ENCODE data around the gene SLC24A3. TPM values are rescaled to one million over a fixed set of nuclear protein-coding genes. Genes with fewer than 3 reads are reported as not detected.

The SLC24A3 gene
- total RNA-seq, 3 donors from 2014 or later, result 4.9 to 12.3 (median 5.9) TPM

DNA sequence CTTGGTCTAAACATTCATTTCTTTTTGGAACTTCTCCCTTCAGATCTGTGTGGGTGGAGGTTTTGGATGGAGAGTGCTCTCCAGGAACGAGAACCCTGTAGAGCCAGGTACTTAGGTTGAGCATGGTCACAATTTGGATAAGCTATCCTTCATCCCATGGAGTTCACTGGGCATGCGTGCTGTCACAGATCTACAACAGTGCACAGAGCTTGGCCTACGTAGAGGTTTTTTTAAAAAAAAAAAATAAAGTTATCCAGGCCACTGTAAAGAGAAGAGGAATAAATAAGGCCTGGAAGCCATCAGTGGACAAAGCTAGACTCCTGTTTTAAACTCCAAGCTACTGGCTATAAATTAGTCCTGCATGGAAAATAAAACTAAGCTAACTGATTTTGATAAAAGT, 165.6 kb downstream of the SLC24A3 start:
- TF ChIP-seq POLR2A (IDR thresholded peaks at IDR 0.05) (no peak), POLR2AphosphoS5 (IDR thresholded peaks at IDR 0.05) (no peak)
- TF ChIP-seq, protein P1, sequence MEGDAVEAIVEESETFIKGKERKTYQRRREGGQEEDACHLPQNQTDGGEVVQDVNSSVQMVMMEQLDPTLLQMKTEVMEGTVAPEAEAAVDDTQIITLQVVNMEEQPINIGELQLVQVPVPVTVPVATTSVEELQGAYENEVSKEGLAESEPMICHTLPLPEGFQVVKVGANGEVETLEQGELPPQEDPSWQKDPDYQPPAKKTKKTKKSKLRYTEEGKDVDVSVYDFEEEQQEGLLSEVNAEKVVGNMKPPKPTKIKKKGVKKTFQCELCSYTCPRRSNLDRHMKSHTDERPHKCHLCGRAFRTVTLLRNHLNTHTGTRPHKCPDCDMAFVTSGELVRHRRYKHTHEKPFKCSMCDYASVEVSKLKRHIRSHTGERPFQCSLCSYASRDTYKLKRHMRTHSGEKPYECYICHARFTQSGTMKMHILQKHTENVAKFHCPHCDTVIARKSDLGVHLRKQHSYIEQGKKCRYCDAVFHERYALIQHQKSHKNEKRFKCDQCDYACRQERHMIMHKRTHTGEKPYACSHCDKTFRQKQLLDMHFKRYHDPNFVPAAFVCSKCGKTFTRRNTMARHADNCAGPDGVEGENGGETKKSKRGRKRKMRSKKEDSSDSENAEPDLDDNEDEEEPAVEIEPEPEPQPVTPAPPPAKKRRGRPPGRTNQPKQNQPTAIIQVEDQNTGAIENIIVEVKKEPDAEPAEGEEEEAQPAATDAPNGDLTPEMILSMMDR (IDR thresholded peaks at IDR 0.05), result no peak
- no peaks in the 10 kb centered on the region for H3K36me3 ChIP-seq
- no peaks in the 10 kb centered on the region for H3K27me3 ChIP-seq
- no peak overlapping the region for H3K27ac ChIP-seq
- no peak overlapping the region for H3K4me3 ChIP-seq
- no peak for DNase-seq (ENCODE audit: low spot score in 2 of 2)
- no peaks in the 10 kb centered on the region for H3K9me3 ChIP-seq
- intact Hi-C loops (cut with DNase I; ENCODE audit: low total_unique reads), result no loop called here
- H3K4me1 ChIP-seq, result no peaks in the 10 kb centered on the region

DNA sequence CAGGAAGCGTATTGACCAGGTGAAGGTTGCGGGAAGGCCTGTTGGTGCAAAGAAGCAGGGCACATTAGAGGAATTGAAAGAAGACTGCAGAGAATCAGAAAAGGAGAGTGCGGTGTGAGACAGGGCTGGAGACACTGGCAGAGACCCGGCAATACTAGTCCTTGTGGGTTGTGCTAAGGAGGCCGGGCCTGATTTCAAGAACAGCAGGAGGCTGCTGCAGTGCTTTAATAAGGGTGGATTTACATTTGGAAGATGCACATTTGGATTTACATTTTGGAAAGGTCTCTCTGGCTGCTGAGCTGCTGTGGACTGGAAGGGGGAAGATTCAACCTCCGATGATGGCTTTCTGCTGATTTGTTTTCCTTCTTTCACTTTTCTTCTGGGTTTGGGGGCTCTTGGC, 167.8 kb downstream of the SLC24A3 start:
- no peaks in the 10 kb centered on the region for H3K27me3 ChIP-seq

DNA sequence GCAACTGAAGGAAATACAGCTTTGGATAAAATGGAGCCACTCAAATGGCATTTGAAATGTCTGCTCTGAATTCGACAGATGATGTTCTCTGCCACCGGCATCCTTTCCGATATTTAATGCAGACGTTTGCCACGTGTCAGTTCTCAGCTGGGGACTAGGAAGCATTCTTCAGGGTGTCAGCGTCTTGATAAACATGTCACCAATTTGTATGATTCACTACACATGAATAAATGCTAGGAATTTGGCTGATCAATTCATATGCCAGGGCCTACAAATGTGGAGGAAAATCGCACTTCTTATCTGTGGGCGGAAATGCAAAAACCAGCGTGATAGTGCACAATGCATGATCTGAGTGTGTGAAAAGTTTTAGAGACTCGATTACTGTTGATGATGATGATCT, 169.5 kb downstream of the SLC24A3 start:
- Histone ChIP-seq H3K4me1 (no peaks in the 10 kb centered on the region), H3K36me3 (no peaks in the 10 kb centered on the region), H3K4me3 (no peak overlapping the region), H3K27ac (no peak overlapping the region), H3K27me3 (no peaks in the 10 kb centered on the region), H3K9me3 (no peaks in the 10 kb centered on the region)
- intact Hi-C loops (cut with DNase I; ENCODE audit: low total_unique reads), result no loop called here
- DNase-seq (ENCODE audit: low spot score in 2 of 2), result no peak
- no peak for TF ChIP-seq POLR2A (IDR thresholded peaks at IDR 0.05)
- TF ChIP-seq, protein P1 (IDR thresholded peaks at IDR 0.05), result no peak
- no peak for TF ChIP-seq POLR2AphosphoS5 (IDR thresholded peaks at IDR 0.05)

More for the DNA sequence above, 167.8 kb downstream of the SLC24A3 start:
- Histone ChIP-seq H3K4me3 (no peak overlapping the region), H3K9me3 (no peaks in the 10 kb centered on the region), H3K4me1 (no peaks in the 10 kb centered on the region), H3K36me3 (no peaks in the 10 kb centered on the region), H3K27ac (no peak overlapping the region)
- intact Hi-C loops (cut with DNase I; ENCODE audit: low total_unique reads), result no loop called here
- DNase-seq (ENCODE audit: low spot score in 2 of 2), result no peak
- TF ChIP-seq POLR2A (IDR thresholded peaks at IDR 0.05), result no peak
- TF ChIP-seq POLR2AphosphoS5 (IDR thresholded peaks at IDR 0.05), result no peak
- TF ChIP-seq, protein P1 (IDR thresholded peaks at IDR 0.05), result no peak

DNA sequence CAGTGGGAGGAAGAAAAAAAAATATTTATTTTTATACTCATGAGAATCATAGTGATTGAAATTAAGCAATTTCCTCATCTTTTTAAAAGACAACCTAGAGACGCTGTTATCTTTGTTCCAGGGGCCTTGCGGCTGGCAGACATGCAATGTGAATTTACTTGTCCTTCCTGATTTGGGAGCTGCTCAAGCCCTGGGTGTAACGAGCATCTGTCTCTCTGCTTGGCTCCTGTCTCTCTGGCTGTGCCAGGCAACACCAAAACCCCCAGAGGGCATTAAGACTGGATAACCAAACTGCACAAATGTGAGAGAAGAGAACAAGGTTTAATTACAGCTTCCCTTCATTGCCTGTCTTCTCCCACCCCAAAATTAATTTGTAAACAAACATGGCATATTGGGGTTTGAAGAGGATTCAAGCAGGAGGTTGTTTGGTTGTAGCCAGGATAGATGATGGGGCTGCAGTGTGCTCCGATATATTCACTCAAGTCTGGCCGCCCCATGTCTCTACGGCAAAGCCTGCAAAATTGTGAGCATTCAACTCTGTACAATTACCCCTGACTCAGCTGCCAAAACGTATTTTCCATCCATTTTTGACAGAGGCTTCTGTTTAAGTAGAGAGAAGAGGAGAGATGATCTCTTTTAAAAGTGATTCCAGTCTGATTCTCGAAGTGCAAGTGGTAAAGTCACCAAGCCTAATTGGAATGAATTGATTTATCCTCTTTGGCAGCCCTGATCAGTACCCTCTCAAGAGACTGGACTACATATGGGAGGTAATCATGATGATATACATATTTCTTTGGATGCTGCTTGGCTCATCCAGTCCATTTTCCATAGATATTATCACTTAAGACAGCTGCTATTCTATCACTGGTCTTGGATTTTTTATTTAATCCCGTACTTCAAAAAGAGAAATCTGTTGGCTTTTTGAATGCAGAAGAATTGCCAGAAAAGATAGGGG, 170.2 kb downstream of the SLC24A3 start:
- H3K36me3 ChIP-seq, result no peaks in the 10 kb centered on the region
- DNase-seq (ENCODE audit: low spot score in 2 of 2), result no peak
- no peak overlapping the region for H3K4me3 ChIP-seq
- TF ChIP-seq, protein P1 (IDR thresholded peaks at IDR 0.05), result no peak
- TF ChIP-seq POLR2A (IDR thresholded peaks at IDR 0.05), result no peak
- no peak for TF ChIP-seq POLR2AphosphoS5 (IDR thresholded peaks at IDR 0.05)
- intact Hi-C loops (cut with DNase I; ENCODE audit: low total_unique reads), result no loop called here
- no peaks in the 10 kb centered on the region for H3K4me1 ChIP-seq
- no peak overlapping the region for H3K27ac ChIP-seq
- H3K27me3 ChIP-seq, result no peaks in the 10 kb centered on the region
- no peaks in the 10 kb centered on the region for H3K9me3 ChIP-seq

DNA sequence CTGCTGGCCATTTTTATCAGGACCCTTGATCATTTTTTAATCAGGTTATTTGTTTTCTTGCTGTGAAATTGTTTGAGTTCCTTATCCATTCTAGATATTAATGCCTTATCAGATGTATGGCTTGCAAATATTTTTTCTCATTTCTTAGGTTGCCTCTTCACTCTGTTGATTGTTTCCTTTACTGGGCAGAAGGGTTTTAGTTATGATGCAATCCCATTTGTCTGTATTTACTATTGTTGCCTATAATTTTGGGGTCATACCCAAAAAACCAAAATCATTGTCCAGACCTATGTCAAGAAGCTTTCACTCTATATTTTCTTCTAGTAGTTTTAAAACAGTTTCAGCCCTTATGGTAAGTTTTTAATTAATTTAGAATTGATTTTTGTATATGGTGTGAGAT, 172.5 kb downstream of the SLC24A3 start:
- H3K4me3 ChIP-seq, result no peak overlapping the region
- peaks cover 0 to 9% of the 10 kb centered on the region in 2 donors for H3K9me3 ChIP-seq
- no peak overlapping the region for H3K27ac ChIP-seq
- no peak for DNase-seq (ENCODE audit: low spot score in 2 of 2)
- no peaks in the 10 kb centered on the region for H3K27me3 ChIP-seq
- H3K4me1 ChIP-seq, result no peaks in the 10 kb centered on the region
- no peaks in the 10 kb centered on the region for H3K36me3 ChIP-seq
- TF ChIP-seq, protein P1 (IDR thresholded peaks at IDR 0.05), result no peak
- TF ChIP-seq POLR2A (IDR thresholded peaks at IDR 0.05), result no peak
- TF ChIP-seq POLR2AphosphoS5 (IDR thresholded peaks at IDR 0.05), result no peak
- intact Hi-C loops (cut with DNase I; ENCODE audit: low total_unique reads), result no loop called here

All from breast epithelium (tissue), 4 donors.